B cell (primary cell): ENCODE measurements around the gene ZFAND5.

ENCODE experiments used
- EZH2 ChIP-seq: IDR thresholded peaks from 2 replicates; pipeline ENCODE4 v1.6.1; 2012; ENCODE audit warnings: borderline replicate concordance, low read depth, mild to moderate bottlenecking, moderate library complexity, low read length; ENCODE audit not compliant: insufficient read depth, poor library complexity, severe bottlenecking
- TF ChIP-seq, protein P1 (sequence below): fragments of 200-600 bp; IDR thresholded peaks from one replicate; pipeline ENCODE4 v1.8.0; 2022; ENCODE audit warnings: antibody characterized with exemption, mild to moderate bottlenecking

DNA sequence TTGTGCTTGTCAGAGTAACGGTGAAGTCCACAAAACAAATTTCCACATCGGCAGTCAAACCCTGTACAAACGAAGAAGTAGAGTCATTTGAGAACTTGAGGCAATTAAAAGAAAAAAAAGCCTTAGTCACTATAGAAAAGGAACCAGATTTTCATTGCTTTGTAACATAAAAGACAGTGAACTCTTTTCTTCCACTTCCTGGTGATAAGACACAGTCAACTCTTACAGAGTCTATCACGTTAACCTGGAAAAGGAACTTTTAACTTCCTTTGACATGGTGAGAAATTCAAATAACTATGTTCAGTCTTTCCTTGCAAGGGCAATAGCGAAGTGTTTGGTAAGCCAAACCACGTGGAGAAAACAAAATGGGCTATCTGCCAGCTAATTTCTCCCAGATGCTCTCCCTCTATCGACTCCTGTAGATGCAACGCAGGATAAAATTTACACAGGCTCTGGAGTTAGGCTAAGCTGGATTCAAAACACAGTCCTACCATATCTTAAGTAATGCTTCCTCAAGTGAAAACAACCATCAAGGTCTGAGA lies 8.9 kb downstream of the ZFAND5 start:
- TF ChIP-seq EZH2, result no peak
- TF ChIP-seq, protein P1, sequence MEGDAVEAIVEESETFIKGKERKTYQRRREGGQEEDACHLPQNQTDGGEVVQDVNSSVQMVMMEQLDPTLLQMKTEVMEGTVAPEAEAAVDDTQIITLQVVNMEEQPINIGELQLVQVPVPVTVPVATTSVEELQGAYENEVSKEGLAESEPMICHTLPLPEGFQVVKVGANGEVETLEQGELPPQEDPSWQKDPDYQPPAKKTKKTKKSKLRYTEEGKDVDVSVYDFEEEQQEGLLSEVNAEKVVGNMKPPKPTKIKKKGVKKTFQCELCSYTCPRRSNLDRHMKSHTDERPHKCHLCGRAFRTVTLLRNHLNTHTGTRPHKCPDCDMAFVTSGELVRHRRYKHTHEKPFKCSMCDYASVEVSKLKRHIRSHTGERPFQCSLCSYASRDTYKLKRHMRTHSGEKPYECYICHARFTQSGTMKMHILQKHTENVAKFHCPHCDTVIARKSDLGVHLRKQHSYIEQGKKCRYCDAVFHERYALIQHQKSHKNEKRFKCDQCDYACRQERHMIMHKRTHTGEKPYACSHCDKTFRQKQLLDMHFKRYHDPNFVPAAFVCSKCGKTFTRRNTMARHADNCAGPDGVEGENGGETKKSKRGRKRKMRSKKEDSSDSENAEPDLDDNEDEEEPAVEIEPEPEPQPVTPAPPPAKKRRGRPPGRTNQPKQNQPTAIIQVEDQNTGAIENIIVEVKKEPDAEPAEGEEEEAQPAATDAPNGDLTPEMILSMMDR, result no peak
